Mononuclear cell (primary cell): ENCODE results near the gene CA10. TPM values are rescaled to one million over a fixed set of nuclear protein-coding genes. Genes with fewer than 3 reads are reported as not detected.

Source experiments
- H3K27me3 ChIP-seq: 2 replicates; pipeline ENCODE4 v1.6.0; 2011; ENCODE audit warnings: low read length, control low read depth; ENCODE audit not compliant: insufficient read depth
- H3K4me1 ChIP-seq: 2 replicates; pipeline ENCODE4 v1.5.1; 2011; ENCODE audit warnings: mild to moderate bottlenecking, low read length, control low read depth; ENCODE audit not compliant: insufficient read depth
- H3K4me3 ChIP-seq: 2 replicates; pipeline ENCODE4 v1.5.1; 2011; ENCODE audit warnings: mild to moderate bottlenecking, low read length, moderate library complexity
- H3K9me3 ChIP-seq: 2 replicates; pipeline ENCODE4 v1.5.1; 2011; ENCODE audit warnings: low read depth, mild to moderate bottlenecking, control low read depth, low read length
- total RNA-seq: library from RNA; depleted of rRNA; stranded (reverse); fragments of >200 nt; gene quantifications from one replicate; pipeline ENCODE4 v1.2.3, GENCODE V29; 2012

The CA10 gene
- total RNA-seq, 1 donor = 0.10 TPM

DNA sequence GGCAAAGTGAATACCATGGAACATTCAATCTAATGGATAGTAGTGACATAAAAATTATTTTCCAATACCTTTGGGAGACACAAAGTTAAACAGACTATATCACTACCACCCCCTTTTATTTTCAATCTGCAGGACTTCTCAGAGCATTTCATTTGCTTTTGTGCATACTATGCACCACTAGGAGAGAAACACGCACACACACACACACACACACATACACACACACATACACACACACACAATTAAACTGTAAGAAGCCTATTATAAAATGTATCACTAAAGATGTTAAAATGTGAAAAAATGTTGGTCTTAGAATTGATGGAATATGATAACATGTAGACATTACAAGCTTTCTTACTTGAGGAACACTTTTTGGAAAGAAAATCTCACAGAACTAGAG, 331.4 kb downstream of the CA10 start:
- Histone ChIP-seq H3K4me1 (no peaks in the 10 kb centered on the region), H3K4me3 (no peak overlapping the region)

DNA sequence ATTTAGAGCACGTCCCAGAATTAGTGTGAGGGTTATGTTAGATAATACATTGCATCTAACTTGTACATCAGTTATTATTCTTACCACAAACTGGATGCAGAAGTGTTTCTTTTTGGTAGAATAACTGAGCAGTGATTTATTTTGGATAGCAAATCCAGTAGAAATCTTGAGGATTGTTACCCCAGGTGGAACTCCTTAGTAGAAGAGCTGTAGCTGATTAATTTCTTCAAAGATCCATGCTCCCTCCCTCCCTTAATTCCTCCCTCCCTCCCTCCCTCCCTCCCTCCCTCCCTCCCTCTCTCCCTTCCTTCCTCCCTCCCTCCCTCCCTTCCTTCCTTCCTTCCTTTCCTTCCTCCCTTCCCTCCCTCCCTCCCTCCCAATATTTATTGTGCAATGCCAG, 337.7 kb downstream of the CA10 start:
- H3K4me1 ChIP-seq = no peaks in the 10 kb centered on the region
- H3K9me3 ChIP-seq = no peaks in the 10 kb centered on the region
- no peaks in the 10 kb centered on the region for H3K27me3 ChIP-seq
- H3K4me3 ChIP-seq = no peak overlapping the region

More for the DNA sequence above, 331.4 kb downstream of the CA10 start:
- no peaks in the 10 kb centered on the region for H3K9me3 ChIP-seq
- no peaks in the 10 kb centered on the region for H3K27me3 ChIP-seq

DNA sequence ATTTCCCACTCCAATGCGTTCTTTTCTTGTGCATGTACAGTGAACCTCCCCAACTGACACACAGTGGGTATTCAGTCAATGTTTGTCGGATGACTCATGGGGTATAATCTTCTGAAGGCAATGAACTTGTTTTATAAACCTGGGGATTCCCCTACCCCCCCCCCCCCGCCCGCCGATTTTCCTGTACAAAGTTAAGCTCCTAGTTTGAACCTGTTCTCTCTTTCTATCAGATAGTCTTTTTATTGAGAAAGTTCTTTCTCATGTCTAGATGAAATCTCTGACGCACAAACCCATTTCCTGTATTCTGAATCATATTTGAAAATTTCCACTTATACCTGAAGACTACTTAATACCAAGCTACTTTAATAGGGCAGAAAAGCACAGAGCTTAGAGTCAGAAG, 338.3 kb downstream of the CA10 start:
- H3K9me3 ChIP-seq = no peaks in the 10 kb centered on the region
- H3K27me3 ChIP-seq = no peaks in the 10 kb centered on the region
- H3K4me3 ChIP-seq = no peak overlapping the region
- H3K4me1 ChIP-seq = no peaks in the 10 kb centered on the region

DNA sequence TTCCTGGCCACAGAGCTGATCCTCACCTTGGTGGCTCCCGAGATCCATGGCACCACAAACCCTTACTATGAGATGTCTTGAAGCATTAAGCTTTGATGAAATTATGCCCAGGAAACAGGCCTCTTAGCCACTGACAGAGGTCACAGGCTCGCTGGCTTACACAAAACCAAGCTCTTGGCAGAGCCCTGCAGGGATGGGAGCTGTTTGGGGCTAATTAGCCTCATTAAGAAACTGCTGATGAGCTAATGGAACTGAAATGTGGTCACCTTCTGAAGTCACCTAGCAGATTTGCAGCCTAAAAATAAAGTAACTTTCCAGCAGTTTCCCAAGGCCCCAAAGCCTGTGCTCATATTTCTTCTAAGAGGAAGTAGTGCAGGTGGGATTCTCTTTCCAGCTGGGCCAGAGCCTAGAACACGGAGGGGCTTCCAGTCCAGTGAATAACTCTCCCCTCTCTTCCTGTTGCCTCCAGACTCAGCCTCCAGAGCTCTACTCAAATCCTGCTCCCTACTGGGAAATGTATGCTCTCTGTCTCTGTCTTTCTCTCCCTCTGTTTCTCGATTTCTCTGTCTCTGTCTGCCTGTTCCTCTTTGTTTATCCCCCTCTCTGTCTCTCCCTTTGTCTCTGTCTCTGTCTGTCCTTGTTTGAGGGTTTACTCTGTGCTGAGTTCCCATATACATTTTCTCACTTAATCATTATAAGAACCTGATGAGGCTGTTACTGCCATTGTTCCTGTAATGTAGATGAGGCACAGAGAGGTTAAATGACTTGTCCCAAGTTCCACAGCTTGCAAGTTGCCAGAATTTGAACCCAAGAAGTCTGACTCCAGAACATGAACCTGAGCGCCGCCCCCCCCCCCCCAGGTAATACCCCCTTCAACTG, 338.9 kb downstream of the CA10 start:
- Histone ChIP-seq H3K27me3 (no peaks in the 10 kb centered on the region), H3K4me3 (no peak overlapping the region), H3K4me1 (no peaks in the 10 kb centered on the region), H3K9me3 (no peaks in the 10 kb centered on the region)

DNA sequence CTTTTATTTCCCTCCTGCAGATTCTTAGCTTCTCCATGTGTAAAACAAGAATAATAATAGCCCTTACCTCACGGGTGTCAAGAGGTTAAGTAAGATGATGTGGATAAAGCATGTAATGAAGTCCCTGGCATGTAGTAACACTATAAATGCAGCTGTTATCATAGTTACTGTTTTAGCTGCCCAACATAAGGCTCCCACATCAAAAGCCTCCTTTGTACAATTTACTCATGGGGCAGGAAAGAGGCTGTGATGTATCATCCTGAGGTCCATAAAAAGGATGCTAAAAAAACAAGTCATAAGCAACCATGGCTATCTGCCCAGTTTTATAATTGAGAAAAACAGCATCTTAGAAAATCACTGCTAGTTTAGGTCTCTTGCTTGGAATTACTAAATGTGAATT, 339.7 kb downstream of the CA10 start:
- H3K27me3 ChIP-seq = no peaks in the 10 kb centered on the region
- no peaks in the 10 kb centered on the region for H3K4me1 ChIP-seq
- H3K4me3 ChIP-seq = no peak overlapping the region
- no peaks in the 10 kb centered on the region for H3K9me3 ChIP-seq

DNA sequence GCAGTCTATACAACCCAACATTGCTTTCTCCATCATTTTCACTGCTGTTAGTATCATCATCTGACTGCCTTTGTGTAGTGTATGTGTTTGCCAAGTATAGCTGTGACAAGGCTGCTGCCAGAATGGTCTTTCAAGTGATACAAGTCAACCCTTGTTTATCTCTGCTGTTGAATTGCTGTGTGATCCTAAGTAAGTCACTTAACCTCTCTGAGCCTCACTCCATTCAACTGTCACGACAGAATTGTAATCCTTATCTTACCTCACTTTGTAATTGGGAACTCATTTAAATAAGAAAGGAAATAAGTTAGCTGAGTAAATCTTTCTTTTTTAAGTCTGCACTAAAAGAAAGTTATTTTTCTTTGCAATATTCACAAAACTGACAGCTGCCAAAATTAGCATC, 340.6 kb downstream of the CA10 start:
- Histone ChIP-seq H3K27me3 (no peaks in the 10 kb centered on the region), H3K4me3 (no peak overlapping the region), H3K9me3 (no peaks in the 10 kb centered on the region), H3K4me1 (no peaks in the 10 kb centered on the region)

DNA sequence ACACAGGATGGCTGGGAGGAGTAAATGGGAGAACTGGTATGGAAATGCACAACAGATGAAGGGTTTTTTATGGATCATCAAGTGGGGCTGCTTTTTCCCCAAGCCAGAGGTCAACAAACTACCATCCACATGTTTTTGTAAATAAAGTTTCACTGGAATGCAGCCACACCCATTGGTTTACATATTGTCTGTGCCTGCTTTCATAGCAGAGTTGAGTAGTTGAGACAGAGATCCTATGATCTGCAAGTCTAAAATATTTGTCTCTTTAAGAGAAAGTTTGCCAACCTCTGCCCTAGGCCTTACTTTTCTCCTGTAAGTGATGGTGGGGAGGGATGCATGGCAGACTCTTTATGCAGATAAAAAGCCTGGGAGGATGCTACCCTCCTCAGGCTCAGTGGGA, 341.4 kb downstream of the CA10 start:
- H3K27me3 ChIP-seq = no peaks in the 10 kb centered on the region
- no peaks in the 10 kb centered on the region for H3K9me3 ChIP-seq
- H3K4me3 ChIP-seq = no peak overlapping the region
- no peaks in the 10 kb centered on the region for H3K4me1 ChIP-seq

DNA sequence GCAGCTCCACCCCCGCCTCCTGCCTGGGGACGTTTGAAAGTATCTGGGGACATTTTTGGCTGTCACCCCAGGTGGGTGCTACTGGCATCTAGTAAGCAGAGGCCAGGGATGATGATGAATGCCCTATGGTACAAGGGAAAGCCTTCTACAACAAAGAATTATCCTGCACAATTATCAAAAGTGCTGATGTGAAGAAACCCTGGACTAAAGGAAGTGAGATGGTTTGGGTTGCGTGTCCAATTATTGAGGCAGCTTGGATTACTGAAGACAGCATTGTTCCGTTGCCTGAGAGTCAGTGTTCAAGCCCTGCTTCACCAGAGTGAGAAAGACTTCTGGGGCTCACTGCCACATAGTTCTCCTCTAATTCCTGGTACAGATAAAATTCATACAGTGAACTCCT, 343.4 kb downstream of the CA10 start:
- Histone ChIP-seq H3K4me1 (no peaks in the 10 kb centered on the region), H3K27me3 (no peaks in the 10 kb centered on the region), H3K4me3 (no peak overlapping the region), H3K9me3 (no peaks in the 10 kb centered on the region)

DNA sequence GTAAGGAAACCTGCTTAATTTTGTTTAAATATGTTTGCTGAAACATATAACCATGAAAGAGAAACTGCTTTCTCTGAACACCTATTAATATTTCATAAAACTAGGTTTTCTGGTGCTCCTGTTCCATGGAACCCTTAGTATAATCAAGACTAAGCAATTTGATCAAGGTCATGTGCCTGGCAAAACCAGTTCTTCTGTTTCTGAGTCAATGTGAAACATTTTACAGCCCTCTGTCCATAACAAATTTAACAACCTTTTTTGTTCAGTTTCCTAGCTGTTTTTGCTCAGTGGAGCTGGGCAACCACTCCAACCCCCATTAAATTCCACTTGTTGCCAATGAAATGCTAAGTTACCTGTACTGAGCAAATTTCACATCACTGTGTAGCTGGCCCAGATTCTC, 344.0 kb downstream of the CA10 start:
- Histone ChIP-seq H3K4me3 (no peak overlapping the region), H3K27me3 (no peaks in the 10 kb centered on the region), H3K4me1 (no peaks in the 10 kb centered on the region), H3K9me3 (no peaks in the 10 kb centered on the region)

DNA sequence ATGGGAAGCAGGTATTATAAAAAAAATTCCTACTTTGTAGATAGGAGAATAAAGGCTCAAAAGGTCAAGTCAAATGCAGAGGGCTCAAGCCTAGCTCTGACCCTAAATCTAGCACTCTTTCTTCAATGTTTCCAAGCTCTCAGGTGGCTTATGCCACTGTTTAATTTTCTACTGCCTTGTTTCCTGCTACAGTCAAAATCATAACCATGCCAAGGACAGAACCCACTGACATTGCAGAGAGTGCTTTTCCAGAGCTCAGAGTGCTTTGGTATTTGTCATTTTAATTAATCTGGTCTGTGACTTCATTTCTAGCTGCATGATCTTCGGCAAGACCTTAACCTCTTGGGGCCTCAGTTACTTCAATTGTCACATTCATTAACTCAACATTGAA, 344.7 kb downstream of the CA10 start:
- Histone ChIP-seq H3K27me3 (no peaks in the 10 kb centered on the region), H3K4me1 (no peaks in the 10 kb centered on the region), H3K9me3 (no peaks in the 10 kb centered on the region), H3K4me3 (no peak overlapping the region)

DNA sequence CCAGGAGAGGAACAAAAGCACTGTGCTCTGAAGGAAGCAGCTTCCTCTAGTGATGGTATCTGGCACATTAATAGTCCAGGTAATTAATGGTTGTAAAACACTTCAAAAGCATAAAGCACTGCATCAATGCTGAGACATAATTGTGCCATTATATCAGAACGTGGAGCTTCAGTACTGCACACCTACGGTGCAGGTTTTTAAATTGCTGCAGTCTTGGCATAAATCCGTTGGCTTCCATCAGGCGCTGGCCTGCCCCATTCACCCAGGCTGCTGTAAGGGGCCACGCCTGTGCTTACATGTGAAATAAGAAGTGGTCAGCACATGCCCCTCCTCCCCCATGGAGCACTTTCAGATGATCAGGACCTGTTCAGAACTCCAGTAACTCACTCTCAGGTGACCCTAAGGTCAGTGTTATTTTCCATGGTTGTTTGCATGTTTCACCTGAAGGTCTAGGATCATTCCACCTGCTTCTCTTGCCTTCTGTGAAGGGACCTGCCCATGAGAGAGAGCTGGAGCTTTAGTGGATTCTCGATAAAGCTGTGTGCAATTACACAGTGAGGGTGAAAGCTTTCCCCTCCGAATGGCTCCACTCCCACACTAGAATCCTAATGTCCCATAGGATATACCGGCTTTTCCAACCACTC, 345.3 kb downstream of the CA10 start:
- H3K27me3 ChIP-seq = no peaks in the 10 kb centered on the region
- H3K4me1 ChIP-seq = no peaks in the 10 kb centered on the region
- no peaks in the 10 kb centered on the region for H3K9me3 ChIP-seq
- H3K4me3 ChIP-seq = no peak overlapping the region

DNA sequence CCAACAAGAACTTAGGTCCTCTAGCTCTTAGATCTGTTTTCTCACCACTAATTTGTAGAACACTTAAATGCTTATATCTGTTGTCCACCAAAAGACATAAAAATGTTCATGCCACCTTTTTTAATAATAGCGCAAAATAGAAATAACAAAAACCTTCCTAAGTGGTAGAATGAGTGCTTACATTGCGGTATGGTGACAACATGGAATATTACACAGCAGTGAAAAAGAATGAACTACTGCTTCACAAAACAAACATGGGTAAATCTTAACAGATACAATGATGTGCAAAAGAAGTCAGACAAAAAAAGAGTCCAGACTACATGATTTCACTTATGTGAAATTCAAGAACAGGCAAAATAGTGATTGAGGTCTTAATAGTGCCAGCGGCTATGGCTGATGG, 351.1 kb downstream of the CA10 start:
- Histone ChIP-seq H3K4me1 (no peaks in the 10 kb centered on the region), H3K9me3 (no peaks in the 10 kb centered on the region), H3K4me3 (no peak overlapping the region), H3K27me3 (no peaks in the 10 kb centered on the region)

DNA sequence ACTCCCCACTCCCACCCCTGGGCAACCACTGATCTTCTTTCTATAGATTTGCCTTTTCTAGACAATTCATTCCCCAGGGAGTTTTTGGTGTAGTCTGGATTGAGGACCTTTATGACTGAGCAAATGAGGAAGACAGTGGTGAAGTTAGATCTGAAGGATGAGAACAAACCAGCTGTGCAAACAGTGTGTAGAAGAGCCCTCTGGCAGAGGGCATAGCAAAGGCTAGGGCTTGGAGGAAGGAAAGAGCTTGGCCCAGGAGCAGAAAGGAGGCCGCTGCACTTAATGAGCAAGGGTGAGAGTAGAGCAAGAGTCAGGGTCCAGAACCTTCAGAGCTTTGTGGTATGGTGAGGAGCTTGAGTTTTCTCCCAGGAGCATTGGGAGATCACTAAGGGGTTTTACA, 352.7 kb downstream of the CA10 start:
- Histone ChIP-seq H3K4me3 (no peak overlapping the region), H3K9me3 (no peaks in the 10 kb centered on the region), H3K27me3 (no peaks in the 10 kb centered on the region), H3K4me1 (no peaks in the 10 kb centered on the region)

DNA sequence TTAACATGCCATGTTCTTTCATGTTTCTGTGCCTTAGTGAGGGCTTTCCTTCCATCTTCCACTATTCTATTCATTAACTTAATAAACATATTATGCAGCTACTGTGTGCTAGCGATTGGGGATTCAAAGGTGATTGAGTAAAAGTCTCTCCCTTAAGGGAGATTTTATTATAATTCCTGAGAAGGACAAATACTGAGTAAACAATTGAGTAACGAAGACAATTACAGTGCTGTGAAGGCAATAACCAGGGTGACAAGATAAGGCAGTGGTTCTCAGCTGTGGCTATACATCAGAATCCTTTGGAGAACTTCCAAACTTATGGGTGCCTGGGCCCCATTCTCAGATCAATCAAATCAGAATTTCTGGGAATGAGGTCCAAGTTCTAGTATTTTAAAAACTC, 353.3 kb downstream of the CA10 start:
- Histone ChIP-seq H3K27me3 (no peaks in the 10 kb centered on the region), H3K9me3 (no peaks in the 10 kb centered on the region), H3K4me1 (no peaks in the 10 kb centered on the region), H3K4me3 (no peak overlapping the region)

DNA sequence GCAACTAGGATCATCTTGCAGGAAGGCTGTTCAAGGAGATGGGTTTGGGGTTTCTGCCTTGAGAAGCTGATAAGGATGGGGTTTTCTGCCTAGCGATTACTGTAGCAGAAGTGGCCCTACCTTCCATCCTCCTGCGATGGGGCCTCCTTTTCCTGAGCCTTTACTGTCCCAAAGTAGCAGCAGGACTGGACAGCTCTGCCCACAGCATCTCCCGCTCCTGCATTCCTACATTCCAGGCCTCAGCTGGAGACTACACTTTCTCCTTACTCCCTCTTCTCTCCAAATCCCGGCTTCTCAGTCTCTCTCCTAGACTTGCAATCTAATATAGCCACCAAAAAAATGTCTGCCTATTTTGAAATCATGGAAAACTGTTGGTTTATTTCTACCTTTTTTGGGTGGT, 355.4 kb downstream of the CA10 start:
- Histone ChIP-seq H3K4me1 (no peaks in the 10 kb centered on the region), H3K4me3 (no peak overlapping the region), H3K9me3 (no peaks in the 10 kb centered on the region), H3K27me3 (no peaks in the 10 kb centered on the region)

DNA sequence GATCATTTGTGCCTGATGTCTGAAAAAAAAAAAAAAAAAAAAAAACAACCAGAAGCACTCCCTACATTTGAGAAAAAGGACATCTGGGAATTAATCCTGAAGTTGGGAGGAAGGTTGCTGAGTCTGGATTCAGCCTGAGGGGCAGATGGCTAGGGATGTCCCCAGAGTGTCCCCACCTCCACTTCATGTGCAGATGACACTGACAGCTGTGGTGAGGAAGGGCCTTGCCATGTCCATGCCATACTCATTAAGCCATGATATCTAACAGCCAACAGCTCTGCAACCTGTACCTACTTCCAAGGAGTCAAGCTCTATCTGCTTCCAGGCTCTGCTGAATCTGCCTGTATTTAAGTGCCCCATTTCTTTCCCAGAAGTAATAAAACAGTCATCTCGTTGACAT, 356.0 kb downstream of the CA10 start:
- Histone ChIP-seq H3K27me3 (no peaks in the 10 kb centered on the region), H3K9me3 (no peaks in the 10 kb centered on the region), H3K4me3 (no peak overlapping the region), H3K4me1 (no peaks in the 10 kb centered on the region)
